Measurements from ENCODE around the gene EZR.

The EZR gene

GRCh38 chr6:158801655-158802294 is 17.4 kb downstream of the EZR start:
- Histone ChIP-seq H3K4me1 (ENCODE audit: low read length) (peaks cover 34% of the 10 kb centered on the region), H3K27ac (ENCODE audit: low read length) (no peak overlapping the region), H3K36me3 (replicated peaks; ENCODE audit: low read depth, low read length) (no peaks in the 10 kb centered on the region), H4K20me1 (ENCODE audit: insufficient read depth, low read length) (peaks cover 93% of the 10 kb centered on the region), H3K9me3 (ENCODE audit: insufficient read depth, low read length) (no peaks in the 10 kb centered on the region), H3K79me2 (ENCODE audit: low read length) (peaks cover 95% of the 10 kb centered on the region), H3K27me3 (ENCODE audit: low read depth, low read length) (no peaks in the 10 kb centered on the region), H2AFZ (ENCODE audit: low read depth, low read length) (no peak overlapping the region), H3K4me2 (ENCODE audit: low read length) (no peak overlapping the region), H3K9ac (ENCODE audit: low read length) (no peak overlapping the region), H3K4me3 (ENCODE audit: low read length) (no peak overlapping the region)
- TF ChIP-seq CTCF (IDR thresholded peaks at IDR 0.05; ENCODE audit: low read depth, low read length) = no peak
- no peak for TF ChIP-seq EZH2phosphoT487 (IDR thresholded peaks at IDR 0.05; ENCODE audit: low read depth)

- H3K9ac ChIP-seq (ENCODE audit: low read length) = no peak overlapping the region
- H3K27me3 ChIP-seq (ENCODE audit: low read depth, low read length) = no peaks in the 10 kb centered on the region
- H3K4me2 ChIP-seq (ENCODE audit: low read length) = no peak overlapping the region
- H3K4me3 ChIP-seq (ENCODE audit: low read length) = no peak overlapping the region
- TF ChIP-seq CTCF (IDR thresholded peaks at IDR 0.05; ENCODE audit: low read depth, low read length) (peak; percentile 37), EZH2phosphoT487 (IDR thresholded peaks at IDR 0.05; ENCODE audit: low read depth) (no peak)
- H3K4me1 ChIP-seq (ENCODE audit: low read length) = peaks cover 34% of the 10 kb centered on the region
- H4K20me1 ChIP-seq (ENCODE audit: insufficient read depth, low read length) = peaks cover 94% of the 10 kb centered on the region
- H2AFZ ChIP-seq (ENCODE audit: low read depth, low read length) = no peak overlapping the region
- peaks cover 5% of the 10 kb centered on the region for H3K36me3 ChIP-seq (replicated peaks; ENCODE audit: low read depth, low read length)
- peaks cover 97% of the 10 kb centered on the region for H3K79me2 ChIP-seq (ENCODE audit: low read length)
- H3K9me3 ChIP-seq (ENCODE audit: insufficient read depth, low read length) = no peaks in the 10 kb centered on the region
- H3K27ac ChIP-seq (ENCODE audit: low read length) = no peak overlapping the region
Measured at GRCh38 chr6:158799051-158799792, 19.9 kb downstream of the EZR start.

GRCh38 chr6:158798311-158798710 is 20.9 kb downstream of the EZR start:
- Histone ChIP-seq H3K27me3 (ENCODE audit: low read depth, low read length) (no peaks in the 10 kb centered on the region), H3K79me2 (ENCODE audit: low read length) (peaks cover 99% of the 10 kb centered on the region), H3K36me3 (replicated peaks; ENCODE audit: low read depth, low read length) (peaks cover 5% of the 10 kb centered on the region), H3K27ac (ENCODE audit: low read length) (no peak overlapping the region), H4K20me1 (ENCODE audit: insufficient read depth, low read length) (peaks cover 96% of the 10 kb centered on the region), H3K9ac (ENCODE audit: low read length) (no peak overlapping the region), H3K9me3 (ENCODE audit: insufficient read depth, low read length) (no peaks in the 10 kb centered on the region), H3K4me3 (ENCODE audit: low read length) (no peak overlapping the region), H2AFZ (ENCODE audit: low read depth, low read length) (no peak overlapping the region), H3K4me2 (ENCODE audit: low read length) (no peak overlapping the region), H3K4me1 (ENCODE audit: low read length) (peaks cover 37% of the 10 kb centered on the region)
- no peak for TF ChIP-seq EZH2phosphoT487 (IDR thresholded peaks at IDR 0.05; ENCODE audit: low read depth)
- TF ChIP-seq CTCF (IDR thresholded peaks at IDR 0.05; ENCODE audit: low read depth, low read length) = no peak

Measured in OCI-LY3 (cell line).